ENCODE results near the gene CENPU. TPM values are rescaled to one million over a fixed set of nuclear protein-coding genes. Genes with fewer than 3 reads are reported as not detected.

Gene CENPU
- total RNA-seq, 1 donor from 2014 or later, result 2.2 TPM

GRCh38 chr4:184705692-184706091, 28.2 kb downstream of the CENPU start:
- Histone ChIP-seq H3K27ac (no peak overlapping the region), H3K9me3 (no peaks in the 10 kb centered on the region), H3K27me3 (ENCODE audit: low read depth) (no peaks in the 10 kb centered on the region), H3K4me1 (no peaks in the 10 kb centered on the region), H3K36me3 (no peaks in the 10 kb centered on the region), H3K4me3 (no peak overlapping the region)
- peak in 1 of 2 donors; percentile 68 for ATAC-seq
- TF ChIP-seq CTCF (IDR thresholded peaks at IDR 0.05), result no peak
- DNase-seq, result no peak
- intact Hi-C loops (cut with DNase I), result no loop called here

- intact Hi-C loops (cut with DNase I), result no loop called here
- DNase-seq (no peak), ATAC-seq (no peak)
- Histone ChIP-seq H3K4me3 (no peak overlapping the region), H3K27ac (no peak overlapping the region), H3K4me1 (no peaks in the 10 kb centered on the region), H3K27me3 (ENCODE audit: low read depth) (no peaks in the 10 kb centered on the region), H3K9me3 (no peaks in the 10 kb centered on the region), H3K36me3 (no peaks in the 10 kb centered on the region)
- TF ChIP-seq CTCF (IDR thresholded peaks at IDR 0.05), result no peak
Measured at GRCh38 chr4:184702114-184702513, 31.8 kb downstream of the CENPU start.

- Histone ChIP-seq H3K4me3 (no peak overlapping the region), H3K27ac (no peak overlapping the region), H3K36me3 (peaks cover 4% of the 10 kb centered on the region), H3K4me1 (no peaks in the 10 kb centered on the region), H3K27me3 (ENCODE audit: low read depth) (no peaks in the 10 kb centered on the region), H3K9me3 (no peaks in the 10 kb centered on the region)
- no peak for DNase-seq
- no peak for ATAC-seq
- no peak for TF ChIP-seq CTCF (IDR thresholded peaks at IDR 0.05)
- intact Hi-C loops (cut with DNase I), result no loop called here
Measured at GRCh38 chr4:184699941-184700340, 34.0 kb downstream of the CENPU start.

- ATAC-seq (no peak), DNase-seq (no peak)
- H3K4me1 ChIP-seq, result no peaks in the 10 kb centered on the region
- no peak overlapping the region for H3K27ac ChIP-seq
- no peaks in the 10 kb centered on the region for H3K9me3 ChIP-seq
- intact Hi-C loops (cut with DNase I), result no loop called here
- peaks cover 14% of the 10 kb centered on the region for H3K36me3 ChIP-seq
- H3K4me3 ChIP-seq, result no peak overlapping the region
- no peaks in the 10 kb centered on the region for H3K27me3 ChIP-seq (ENCODE audit: low read depth)
- no peak for TF ChIP-seq CTCF (IDR thresholded peaks at IDR 0.05)
Measured at GRCh38 chr4:184697956-184698355, 35.9 kb downstream of the CENPU start.

- Histone ChIP-seq H3K4me1 (no peaks in the 10 kb centered on the region), H3K27me3 (ENCODE audit: low read depth) (no peaks in the 10 kb centered on the region), H3K4me3 (no peak overlapping the region), H3K9me3 (no peaks in the 10 kb centered on the region), H3K27ac (no peak overlapping the region), H3K36me3 (peaks cover 14% of the 10 kb centered on the region)
- intact Hi-C loops (cut with DNase I), result no loop called here
- DNase-seq (no peak), ATAC-seq (no peak)
- no peak for TF ChIP-seq CTCF (IDR thresholded peaks at IDR 0.05)
Measured at GRCh38 chr4:184695178-184695896, 38.6 kb downstream of the CENPU start.
